ENCODE measurements around the gene LMNA. TPM values are rescaled to one million over a fixed set of nuclear protein-coding genes. Genes with fewer than 3 reads are reported as not detected.
A peak's percentile ranks its signal among the peaks of the same experiment; 100 is the strongest.

Gene LMNA
- total and polyA plus RNA-seq, 4 donors: 60.4 to 160 (median 97.2) TPM

- H3K27me3 ChIP-seq (ENCODE audit: control insufficient read depth in 4 of 4, insufficient read depth in 4 of 4, low read length in 3 of 4): no peaks in the 10 kb centered on the region
- H3K9me3 ChIP-seq (ENCODE audit: control insufficient read depth in 4 of 4, low read length in 3 of 4): no peaks in the 10 kb centered on the region
- H3K4me1 ChIP-seq (ENCODE audit: control insufficient read depth in 4 of 4, insufficient read depth in 4 of 4, low read length in 3 of 4): peaks cover 16 to 77% (median 53%) of the 10 kb centered on the region in 4 donors
- TF ChIP-seq CTCF (IDR thresholded peaks at IDR 0.05; ENCODE audit: low read depth, low read length, missing input control) (peak; percentile 1), RAD21 (IDR thresholded peaks at IDR 0.05) (peak in 1 of 2 donors; percentile 11), GABPA (IDR thresholded peaks at IDR 0.05 in 1 of 2, conservative IDR thresholded peaks at IDR 0.05 in 1 of 2) (no peak)
- no peak for DNase-seq (ENCODE audit: low spot score)
- H3K27ac ChIP-seq (ENCODE audit: low read depth in 1 of 2, low read length in 2 of 2): peak overlapping the region; percentile 32 to 34
- no peak overlapping the region for H3K4me3 ChIP-seq (ENCODE audit: low read depth in 1 of 3, low read length in 3 of 3)
- H3K36me3 ChIP-seq (ENCODE audit: control insufficient read depth in 4 of 4, insufficient read depth in 3 of 4, low read depth in 1 of 4, low read length in 3 of 4): no peaks in the 10 kb centered on the region
- H3K9ac ChIP-seq (ENCODE audit: low read depth in 1 of 2, low read length in 2 of 2): peak overlapping the region in 1 of 2 donors; percentile 45
- 70% methylated on average over 3 of the region's 3 CpGs for WGBS
Measured at GRCh38 chr1:156119503-156120209, 5.1 kb downstream of the LMNA start.

DNA sequence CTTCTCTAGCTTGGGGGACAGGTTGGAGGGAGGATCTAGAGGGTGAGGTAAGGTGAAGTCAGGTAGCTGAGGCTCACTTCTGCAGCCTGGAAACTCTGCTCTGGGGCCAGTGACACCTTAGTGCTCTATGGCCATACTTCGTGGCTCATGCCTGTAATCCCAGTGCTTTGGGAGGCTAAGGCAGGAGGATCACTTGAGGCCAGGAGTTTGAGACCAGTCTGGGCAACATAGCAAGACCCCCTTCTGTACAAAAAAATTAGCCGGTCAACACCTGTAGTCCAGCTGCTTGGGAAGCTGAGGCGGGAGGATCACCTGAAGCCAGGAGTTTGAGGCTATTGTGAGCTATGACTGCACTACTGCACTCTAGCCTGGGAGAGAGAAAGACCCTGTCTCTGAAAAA, 5.8 kb downstream of the LMNA start:
- no peak overlapping the region for H3K4me3 ChIP-seq (ENCODE audit: low read depth in 1 of 3, low read length in 3 of 3)

More for the DNA sequence above, 5.8 kb downstream of the LMNA start:
- TF ChIP-seq, protein P1, sequence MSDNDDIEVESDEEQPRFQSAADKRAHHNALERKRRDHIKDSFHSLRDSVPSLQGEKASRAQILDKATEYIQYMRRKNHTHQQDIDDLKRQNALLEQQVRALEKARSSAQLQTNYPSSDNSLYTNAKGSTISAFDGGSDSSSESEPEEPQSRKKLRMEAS (IDR thresholded peaks at IDR 0.05): no peak
- TF ChIP-seq RXRA (IDR thresholded peaks at IDR 0.05) (no peak), EGR1 (IDR thresholded peaks at IDR 0.05; ENCODE audit: low read depth in 2 of 2) (no peak), CTCF (IDR thresholded peaks at IDR 0.05; ENCODE audit: low read depth, low read length, missing input control) (no peak), NR2F2 (IDR thresholded peaks at IDR 0.05) (no peak), HNF4G (IDR thresholded peaks at IDR 0.05) (no peak), REST (IDR thresholded peaks at IDR 0.05) (no peak), RAD21 (IDR thresholded peaks at IDR 0.05) (no peak), ZBTB33 (IDR thresholded peaks at IDR 0.05) (no peak), GABPA (IDR thresholded peaks at IDR 0.05 in 1 of 2, conservative IDR thresholded peaks at IDR 0.05 in 1 of 2) (no peak), SP1 (IDR thresholded peaks at IDR 0.05) (no peak), JUND (IDR thresholded peaks at IDR 0.05) (no peak), TAF1 (conservative IDR thresholded peaks at IDR 0.05) (no peak), HNF4A (conservative IDR thresholded peaks at IDR 0.05) (no peak)
- TF ChIP-seq, protein P2, sequence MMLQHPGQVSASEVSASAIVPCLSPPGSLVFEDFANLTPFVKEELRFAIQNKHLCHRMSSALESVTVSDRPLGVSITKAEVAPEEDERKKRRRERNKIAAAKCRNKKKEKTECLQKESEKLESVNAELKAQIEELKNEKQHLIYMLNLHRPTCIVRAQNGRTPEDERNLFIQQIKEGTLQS (IDR thresholded peaks at IDR 0.05): no peak
- 98% methylated on average over 3 of the region's 3 CpGs for WGBS
- Histone ChIP-seq H3K27me3 (ENCODE audit: control insufficient read depth in 4 of 4, insufficient read depth in 4 of 4, low read length in 3 of 4) (no peaks in the 10 kb centered on the region), H3K9ac (ENCODE audit: low read depth in 1 of 2, low read length in 2 of 2) (no peak overlapping the region), H3K4me1 (ENCODE audit: control insufficient read depth in 4 of 4, insufficient read depth in 4 of 4, low read length in 3 of 4) (peaks cover 16 to 78% (median 52%) of the 10 kb centered on the region in 4 donors), H3K9me3 (ENCODE audit: control insufficient read depth in 4 of 4, low read length in 3 of 4) (no peaks in the 10 kb centered on the region), H3K36me3 (ENCODE audit: control insufficient read depth in 4 of 4, insufficient read depth in 3 of 4, low read depth in 1 of 4, low read length in 3 of 4) (no peaks in the 10 kb centered on the region), H3K27ac (ENCODE audit: low read depth in 1 of 2, low read length in 2 of 2) (peak overlapping the region; percentile 32 to 34)
- no peak for DNase-seq (ENCODE audit: low spot score)

Data from liver (tissue), 9 donors.